Stimulated activated CD8-positive, alpha-beta memory T cell treated with anti-CD3 and anti-CD28 coated beads, Interleukin-7, amount 100 ng/mL, for 24 hours (primary cell): ENCODE measurements around the gene LARP4.
"Not testable (repeated sequence)": the region's sequence is repeated elsewhere in the genome, so short reads cannot be mapped to it uniquely, and the experiment has no call there.

Source experiments
- DNase-seq: peaks from one replicate; pipeline ENCODE4 v3.0.0-alpha.2; 2020; ENCODE audit warnings: low read depth

Gene LARP4

DNA sequence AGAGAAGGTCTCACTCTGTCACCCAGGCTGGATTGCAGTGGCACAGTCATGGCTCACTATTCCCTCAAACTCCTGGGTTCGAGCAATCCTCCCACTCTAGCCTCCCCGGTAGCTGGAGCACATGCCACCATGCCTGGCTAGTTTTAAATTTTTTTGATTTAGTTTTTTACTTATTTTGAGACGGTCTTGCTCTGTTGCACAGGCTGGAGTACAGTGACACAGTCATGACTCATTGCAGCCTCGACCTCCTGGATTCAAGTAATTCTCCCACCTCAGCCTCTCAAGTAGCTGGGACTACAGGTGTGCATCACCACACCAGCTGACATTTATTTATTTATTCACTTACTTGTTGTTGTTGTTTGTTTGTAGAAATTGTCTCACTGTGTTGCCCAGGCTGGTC is 81.9 kb downstream of the LARP4 start:
- DNase-seq: no peak

DNA sequence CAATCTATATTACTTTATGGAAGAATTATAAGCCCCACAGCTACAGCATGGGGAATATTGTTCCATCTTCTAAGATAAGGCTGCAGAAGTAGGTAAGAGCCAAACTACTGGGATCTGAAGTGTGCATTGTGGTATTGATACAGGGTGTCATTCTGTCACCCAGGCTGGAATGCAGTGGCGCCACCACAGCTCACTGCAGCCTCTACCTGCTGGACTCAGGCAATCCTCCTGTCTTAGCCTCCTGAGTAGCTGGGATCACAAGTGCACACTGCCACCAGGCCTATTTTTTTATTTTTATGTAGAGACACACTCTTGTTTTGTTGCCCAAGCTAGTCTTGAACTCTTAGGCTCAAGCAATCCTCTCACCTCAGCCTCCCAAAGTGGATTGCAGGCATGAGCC is 82.8 kb downstream of the LARP4 start:
- no peak for DNase-seq

- no peak for DNase-seq
Observed at GRCh38 chr12:50488801-50489200, 88.1 kb downstream of the LARP4 start.

GRCh38 chr12:50498119-50498518 is 97.4 kb downstream of the LARP4 start:
- not testable (repeated sequence) for DNase-seq

DNA sequence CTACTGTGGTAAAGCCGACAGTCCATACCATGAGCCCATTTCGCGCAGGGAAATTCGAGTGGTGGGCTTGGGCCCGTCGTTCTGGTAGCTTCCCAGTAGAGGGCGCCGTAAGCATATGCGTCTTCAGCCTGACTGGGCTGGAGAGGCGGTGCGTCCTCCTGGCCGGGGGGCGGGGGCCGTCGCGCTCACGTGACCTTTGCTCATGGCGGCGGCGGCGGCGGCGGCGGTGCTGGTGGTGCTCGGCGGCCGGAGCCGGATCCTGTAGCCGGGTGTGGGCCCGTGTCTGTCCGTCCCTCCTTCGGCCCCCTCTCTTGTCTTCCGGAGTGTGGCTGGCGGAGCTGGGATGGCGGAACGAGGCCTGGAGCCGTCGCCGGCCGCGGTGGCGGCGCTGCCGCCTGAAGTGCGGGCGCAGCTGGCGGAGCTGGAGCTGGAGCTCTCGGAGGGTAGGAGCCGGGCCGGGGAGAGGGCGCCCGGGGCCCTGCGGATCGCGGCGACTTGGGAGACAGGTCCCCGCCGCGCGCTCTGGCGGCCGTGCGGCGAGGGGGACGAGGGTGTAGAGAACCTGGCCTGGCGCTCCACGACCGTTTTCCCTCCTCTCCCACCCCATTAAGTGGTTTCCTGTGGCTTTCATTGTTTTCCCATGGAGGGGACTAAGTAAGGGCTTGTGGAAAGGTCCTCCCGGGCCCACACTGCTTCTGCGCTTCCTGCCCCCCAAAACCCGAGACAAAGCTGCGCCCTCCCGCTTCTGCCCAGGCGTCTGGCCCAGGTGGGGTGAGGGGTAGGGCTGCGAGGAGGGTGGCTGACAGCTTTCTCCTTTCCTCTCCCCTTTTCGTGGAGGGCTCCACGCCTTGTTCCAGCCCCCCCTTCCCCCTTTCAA is 104.4 kb downstream of the LARP4 start, which contains the start of gene DIP2B:
Gene DIP2B (plus strand): TSS at position 188 of the 877 bp plus-strand sequence. CDS start 156 bp downstream, at position 344.
- peak; percentile 91 for DNase-seq

GRCh38 chr12:50505675-50506530 is 105.2 kb downstream of the LARP4 start:
- DNase-seq: no peak

- no peak for DNase-seq
Observed at GRCh38 chr12:50506753-50507473, 106.2 kb downstream of the LARP4 start.

DNA sequence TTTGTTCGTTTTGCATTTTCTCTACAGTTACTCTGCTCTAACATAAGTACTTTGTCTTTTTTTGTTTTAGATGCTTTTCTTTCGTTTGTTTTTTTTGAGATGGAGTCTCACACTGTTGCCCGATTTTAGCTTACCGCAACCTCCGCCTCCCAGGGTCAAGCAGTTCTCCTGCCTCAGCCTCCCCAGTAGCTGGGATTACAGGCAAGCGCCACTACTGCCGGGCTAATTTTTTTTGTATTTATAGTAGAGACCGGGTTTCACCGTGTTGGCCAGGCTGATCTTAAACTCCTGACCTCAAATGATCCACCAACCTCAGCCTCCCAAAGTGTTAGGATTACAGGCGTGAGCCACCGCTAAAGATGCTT is 106.8 kb downstream of the LARP4 start:
- no peak for DNase-seq

- no peak for DNase-seq
Observed at GRCh38 chr12:50507930-50508329, 107.2 kb downstream of the LARP4 start.

- DNase-seq: no peak
Observed at GRCh38 chr12:50508414-50508813, 107.7 kb downstream of the LARP4 start.

DNA sequence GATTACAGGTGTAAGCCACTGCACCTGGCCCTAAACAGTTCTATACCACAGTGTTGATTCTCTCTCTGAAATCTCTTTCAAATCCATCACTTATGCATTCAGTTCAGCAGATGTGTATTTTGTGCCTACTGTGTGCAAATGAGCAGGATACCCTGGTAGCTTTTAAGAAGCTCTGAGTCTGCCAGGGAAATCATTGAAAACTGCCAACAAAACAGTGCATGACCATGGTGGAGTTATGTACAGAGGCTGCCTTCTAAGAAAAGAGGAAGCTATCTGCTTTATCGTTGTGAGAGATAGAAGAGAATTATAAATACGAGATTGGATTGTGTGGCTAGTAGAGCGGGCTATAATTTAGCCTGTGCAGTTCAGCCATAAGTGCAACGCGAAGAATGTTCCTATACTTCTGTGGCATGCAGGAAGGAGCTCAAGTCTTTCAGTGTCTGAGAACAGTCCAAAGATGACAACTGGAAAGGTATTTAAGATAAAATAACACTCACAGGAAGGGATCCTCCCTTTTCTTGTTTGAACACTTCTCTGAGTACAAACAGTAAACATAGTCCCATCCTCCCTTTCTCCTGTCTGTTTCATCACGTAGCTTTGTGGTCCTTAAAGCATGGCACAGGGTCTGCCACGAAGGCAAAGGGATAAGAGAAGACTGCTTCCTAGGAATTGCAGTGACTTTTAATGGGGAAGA is 108.4 kb downstream of the LARP4 start:
- DNase-seq: no peak

GRCh38 chr12:50514526-50515276 is 114.0 kb downstream of the LARP4 start:
- no peak for DNase-seq

- no peak for DNase-seq
Observed at GRCh38 chr12:50515587-50515986, 114.9 kb downstream of the LARP4 start.

DNA sequence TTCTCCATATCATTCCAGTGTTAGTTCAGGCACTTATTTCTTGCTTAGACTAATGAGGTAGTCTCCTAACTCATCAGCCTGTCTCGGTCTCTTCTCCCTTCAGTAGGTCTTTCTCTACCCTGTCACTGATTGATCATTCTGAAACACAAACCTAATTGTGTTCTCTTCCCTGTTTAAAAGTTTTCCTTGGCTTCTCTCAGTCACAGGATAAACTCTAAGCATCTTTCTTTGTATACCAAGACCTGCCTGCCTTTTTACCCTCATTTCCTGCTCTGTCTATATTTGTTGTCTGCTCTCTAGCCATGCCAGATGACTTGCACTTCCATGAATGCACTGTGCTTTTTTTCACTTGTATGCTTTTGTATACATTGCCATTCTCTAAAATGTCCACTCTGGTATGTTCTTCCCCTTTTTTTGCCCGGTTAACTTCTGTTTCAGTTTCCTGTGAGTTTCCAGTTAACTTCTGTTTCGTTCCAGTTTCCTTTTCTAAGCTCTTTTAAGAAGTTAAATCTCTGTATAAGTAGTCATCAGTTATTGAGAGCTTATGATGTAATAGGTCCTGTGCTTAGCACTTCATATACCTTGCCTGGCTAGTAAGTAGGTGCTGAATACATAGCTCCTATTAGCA is 116.8 kb downstream of the LARP4 start:
- DNase-seq: no peak

DNA sequence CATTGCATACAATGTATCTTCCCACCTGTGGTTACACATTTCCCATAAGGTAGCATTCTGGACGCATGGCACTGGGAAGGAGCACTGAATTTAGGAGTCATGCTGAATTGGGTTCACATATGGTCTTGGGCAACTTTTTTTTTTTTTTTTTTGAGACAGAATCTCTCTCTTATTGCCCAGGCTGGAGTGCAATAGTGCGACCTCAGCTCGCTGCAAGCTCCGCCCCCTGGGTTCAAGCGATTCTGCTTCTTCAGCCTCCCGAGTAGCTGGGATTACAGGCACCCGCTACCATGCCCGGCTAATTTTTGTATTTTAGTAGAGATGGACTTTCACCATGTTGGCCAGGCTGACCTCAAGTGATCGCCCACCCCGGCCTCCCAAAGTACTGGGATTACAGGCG is 117.4 kb downstream of the LARP4 start:
- DNase-seq: no peak

GRCh38 chr12:50519353-50519752 is 118.7 kb downstream of the LARP4 start:
- DNase-seq: no peak

DNA sequence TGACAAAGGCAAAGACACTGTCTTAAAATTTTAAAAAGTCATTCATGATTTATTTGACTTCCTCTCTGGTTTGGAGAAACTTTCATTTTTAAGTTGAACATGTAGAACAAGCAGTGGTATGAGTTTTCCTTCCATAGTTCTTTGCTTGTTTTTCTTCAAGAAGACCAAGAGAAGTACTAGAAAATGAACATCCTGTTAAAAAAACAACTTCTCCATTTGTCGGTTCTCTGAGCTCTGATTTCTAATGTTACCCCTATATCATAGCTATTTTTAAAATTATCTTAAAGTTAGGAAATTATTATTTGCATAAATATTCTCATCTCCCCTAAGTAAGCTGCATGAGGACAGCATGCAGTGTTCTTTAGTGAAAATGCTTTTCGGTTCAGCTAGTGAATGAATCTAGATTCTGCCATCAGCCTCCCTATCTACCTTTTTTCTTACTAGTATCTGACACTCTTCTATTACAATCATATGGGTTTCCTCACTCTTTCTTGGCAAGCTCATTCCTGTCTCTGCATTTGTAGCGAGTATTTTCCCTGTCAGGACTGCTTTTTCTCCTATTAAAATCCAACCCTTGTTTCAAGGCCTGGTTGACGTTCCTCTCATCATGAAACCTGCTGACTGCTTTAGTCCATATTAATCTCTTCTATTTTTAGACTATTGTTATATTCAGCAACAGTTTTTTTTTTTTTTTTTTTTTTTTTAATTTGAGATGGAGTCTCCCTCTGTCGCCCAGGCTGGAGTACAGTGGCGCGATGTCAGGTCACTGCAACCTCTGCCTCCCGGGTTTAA is 119.9 kb downstream of the LARP4 start:
- no peak for DNase-seq

DNA sequence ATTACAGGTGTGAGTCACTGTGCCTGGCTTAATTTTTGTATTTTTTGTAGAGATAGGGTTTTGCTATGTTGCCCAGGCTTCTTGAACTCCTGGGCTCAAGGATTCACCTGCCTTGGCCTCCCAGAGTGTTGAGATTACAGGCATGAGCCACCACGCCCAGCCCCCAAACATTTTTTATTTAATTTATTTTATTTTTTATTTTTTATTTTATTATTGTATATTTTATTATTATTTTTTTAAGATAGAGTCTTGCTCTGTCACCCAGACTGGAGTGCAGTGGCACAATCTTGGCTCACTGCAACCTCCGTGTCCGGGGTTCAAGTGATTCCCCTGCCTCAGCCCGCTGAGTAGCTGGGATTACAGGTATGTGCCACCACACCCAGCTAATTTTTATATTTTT is 121.1 kb downstream of the LARP4 start:
- DNase-seq: not testable (repeated sequence)

DNA sequence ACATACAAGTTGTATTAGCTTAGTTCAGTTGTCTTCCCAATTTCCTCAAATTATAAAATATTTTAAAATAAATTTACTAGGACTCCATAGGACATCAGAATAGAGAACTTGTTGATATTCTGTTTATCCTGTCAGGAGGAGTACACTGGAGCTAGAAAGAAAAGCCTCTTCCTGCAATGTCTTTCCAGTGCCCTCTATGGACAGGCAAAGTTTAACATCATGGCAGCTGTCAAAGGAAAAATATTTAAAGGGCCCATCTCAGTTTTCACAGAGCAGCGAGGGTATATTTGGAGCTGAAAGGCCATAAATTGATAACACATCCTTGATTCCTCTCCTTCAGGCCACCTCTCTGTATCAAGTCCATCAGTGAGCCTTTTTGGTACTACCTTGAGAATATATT is 123.1 kb downstream of the LARP4 start:
- DNase-seq: no peak

DNA sequence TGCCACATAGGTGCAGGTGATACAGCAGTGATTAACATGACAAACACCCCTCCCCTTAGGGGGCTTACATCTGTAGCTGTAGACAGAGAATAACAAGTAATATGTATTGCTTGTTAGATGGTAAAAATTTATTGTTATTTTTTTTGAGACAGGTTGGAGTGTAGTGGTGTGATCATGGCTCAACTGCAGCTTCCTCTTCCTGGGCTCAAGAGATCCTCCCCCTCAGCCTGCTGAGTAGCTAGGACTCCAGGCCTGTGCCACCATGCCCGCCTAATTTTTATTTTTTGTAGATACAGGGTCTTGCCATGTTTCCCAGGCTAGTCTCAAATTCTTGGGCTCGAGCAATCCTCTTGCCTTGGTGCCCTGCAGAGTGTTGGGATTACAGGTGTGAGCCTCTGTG is 123.9 kb downstream of the LARP4 start:
- no peak for DNase-seq
